HCT116 (cell line): ENCODE measurements around the gene RBBP8NL. TPM values are rescaled to one million over a fixed set of nuclear protein-coding genes. Genes with fewer than 3 reads are reported as not detected.

Experiments used
- CBX3 ChIP-seq: IDR thresholded peaks from 2 replicates; pipeline ENCODE4 v1.6.1; 2012; ENCODE audit warnings: low read depth
- CEBPB ChIP-seq: IDR thresholded peaks from 2 replicates; pipeline ENCODE4 v1.6.1; 2012; ENCODE audit warnings: low read depth
- ELF1 ChIP-seq: IDR thresholded peaks from 2 replicates; pipeline ENCODE4 v1.6.1; 2012; ENCODE audit warnings: low read depth, borderline replicate concordance
- EZH2 ChIP-seq: fragments of 200-600 bp; sonication (generic); IDR thresholded peaks from 2 replicates; pipeline ENCODE4 v1.6.1; 2017; ENCODE audit warnings: antibody characterized with exemption, mixed run types
- EZH2phosphoT487 ChIP-seq: fragments of 200-600 bp; IDR thresholded peaks from 2 replicates; pipeline ENCODE4 v1.6.1; 2018; ENCODE audit warnings: antibody characterized with exemption, borderline replicate concordance
- JUND ChIP-seq: IDR thresholded peaks from 2 replicates; pipeline ENCODE4 v1.6.1; 2012
- SIN3A ChIP-seq: IDR thresholded peaks from 2 replicates; pipeline ENCODE4 v1.6.1; 2012; ENCODE audit warnings: low read depth
- YY1 ChIP-seq: IDR thresholded peaks from 2 replicates; pipeline ENCODE4 v1.6.1; 2011; ENCODE audit warnings: low read length, low read depth, moderate library complexity, mild to moderate bottlenecking; ENCODE audit not compliant: insufficient replicate concordance; ENCODE audit errors: extremely low read depth
- ZNF274 ChIP-seq: fragments of 200-500 bp; sonication (Bioruptor generic); IDR thresholded peaks from 2 replicates; pipeline ENCODE4 v1.6.1; 2014; ENCODE audit warnings: mild to moderate bottlenecking, low read depth, low read length, inconsistent platforms
- total RNA-seq: library from RNA; stranded (reverse); gene quantifications from one replicate; pipeline ENCODE4 v1.2.1, GENCODE V29; 2021; ENCODE audit not compliant: unreplicated experiment
- TF ChIP-seq, protein P1 (sequence below): IDR thresholded peaks from 2 replicates; pipeline ENCODE4 v1.6.1; 2012; ENCODE audit warnings: low read depth
- TF ChIP-seq, protein P2 (sequence below): IDR thresholded peaks from 2 replicates; pipeline ENCODE4 v1.6.1; 2011; ENCODE audit warnings: mild to moderate bottlenecking, low read length, moderate library complexity; ENCODE audit not compliant: insufficient replicate concordance; ENCODE audit errors: extremely low read depth
- TF ChIP-seq, protein P3 (sequence below): IDR thresholded peaks from 2 replicates; pipeline ENCODE4 v1.6.1; 2012

The RBBP8NL gene
- total RNA-seq, 1 experiment from 2014 or later, result 0.59 TPM

DNA sequence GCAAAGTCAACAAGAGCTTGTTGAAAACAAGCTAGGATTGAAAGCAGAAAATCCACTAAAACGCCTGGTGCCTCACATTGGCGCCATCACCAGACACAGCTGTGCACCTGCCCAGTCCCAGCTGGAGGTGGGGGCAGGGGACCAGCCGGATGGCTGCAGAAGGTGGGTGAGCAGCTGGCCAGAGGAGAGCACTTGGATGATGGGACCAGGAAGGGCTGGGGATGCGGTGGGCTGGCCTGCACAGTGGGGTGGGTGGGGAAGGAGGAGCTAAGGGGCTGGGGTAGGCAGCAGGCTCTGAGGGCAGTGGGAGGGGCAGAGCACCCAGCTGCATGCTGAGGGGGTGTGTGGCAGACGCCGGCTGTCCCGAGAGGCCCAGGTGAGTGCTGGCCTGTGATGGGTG, 27.3 kb downstream of the RBBP8NL start (continued):
- TF ChIP-seq, protein P1, sequence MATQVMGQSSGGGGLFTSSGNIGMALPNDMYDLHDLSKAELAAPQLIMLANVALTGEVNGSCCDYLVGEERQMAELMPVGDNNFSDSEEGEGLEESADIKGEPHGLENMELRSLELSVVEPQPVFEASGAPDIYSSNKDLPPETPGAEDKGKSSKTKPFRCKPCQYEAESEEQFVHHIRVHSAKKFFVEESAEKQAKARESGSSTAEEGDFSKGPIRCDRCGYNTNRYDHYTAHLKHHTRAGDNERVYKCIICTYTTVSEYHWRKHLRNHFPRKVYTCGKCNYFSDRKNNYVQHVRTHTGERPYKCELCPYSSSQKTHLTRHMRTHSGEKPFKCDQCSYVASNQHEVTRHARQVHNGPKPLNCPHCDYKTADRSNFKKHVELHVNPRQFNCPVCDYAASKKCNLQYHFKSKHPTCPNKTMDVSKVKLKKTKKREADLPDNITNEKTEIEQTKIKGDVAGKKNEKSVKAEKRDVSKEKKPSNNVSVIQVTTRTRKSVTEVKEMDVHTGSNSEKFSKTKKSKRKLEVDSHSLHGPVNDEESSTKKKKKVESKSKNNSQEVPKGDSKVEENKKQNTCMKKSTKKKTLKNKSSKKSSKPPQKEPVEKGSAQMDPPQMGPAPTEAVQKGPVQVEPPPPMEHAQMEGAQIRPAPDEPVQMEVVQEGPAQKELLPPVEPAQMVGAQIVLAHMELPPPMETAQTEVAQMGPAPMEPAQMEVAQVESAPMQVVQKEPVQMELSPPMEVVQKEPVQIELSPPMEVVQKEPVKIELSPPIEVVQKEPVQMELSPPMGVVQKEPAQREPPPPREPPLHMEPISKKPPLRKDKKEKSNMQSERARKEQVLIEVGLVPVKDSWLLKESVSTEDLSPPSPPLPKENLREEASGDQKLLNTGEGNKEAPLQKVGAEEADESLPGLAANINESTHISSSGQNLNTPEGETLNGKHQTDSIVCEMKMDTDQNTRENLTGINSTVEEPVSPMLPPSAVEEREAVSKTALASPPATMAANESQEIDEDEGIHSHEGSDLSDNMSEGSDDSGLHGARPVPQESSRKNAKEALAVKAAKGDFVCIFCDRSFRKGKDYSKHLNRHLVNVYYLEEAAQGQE, result no peak
- TF ChIP-seq, protein P2, sequence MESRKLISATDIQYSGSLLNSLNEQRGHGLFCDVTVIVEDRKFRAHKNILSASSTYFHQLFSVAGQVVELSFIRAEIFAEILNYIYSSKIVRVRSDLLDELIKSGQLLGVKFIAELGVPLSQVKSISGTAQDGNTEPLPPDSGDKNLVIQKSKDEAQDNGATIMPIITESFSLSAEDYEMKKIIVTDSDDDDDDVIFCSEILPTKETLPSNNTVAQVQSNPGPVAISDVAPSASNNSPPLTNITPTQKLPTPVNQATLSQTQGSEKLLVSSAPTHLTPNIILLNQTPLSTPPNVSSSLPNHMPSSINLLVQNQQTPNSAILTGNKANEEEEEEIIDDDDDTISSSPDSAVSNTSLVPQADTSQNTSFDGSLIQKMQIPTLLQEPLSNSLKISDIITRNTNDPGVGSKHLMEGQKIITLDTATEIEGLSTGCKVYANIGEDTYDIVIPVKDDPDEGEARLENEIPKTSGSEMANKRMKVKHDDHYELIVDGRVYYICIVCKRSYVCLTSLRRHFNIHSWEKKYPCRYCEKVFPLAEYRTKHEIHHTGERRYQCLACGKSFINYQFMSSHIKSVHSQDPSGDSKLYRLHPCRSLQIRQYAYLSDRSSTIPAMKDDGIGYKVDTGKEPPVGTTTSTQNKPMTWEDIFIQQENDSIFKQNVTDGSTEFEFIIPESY, result no peak
- TF ChIP-seq SIN3A, result no peak
- TF ChIP-seq JUND, result no peak
- no peak for TF ChIP-seq ZNF274
- no peak for TF ChIP-seq ELF1
- TF ChIP-seq EZH2, result no peak
- TF ChIP-seq, protein P3, sequence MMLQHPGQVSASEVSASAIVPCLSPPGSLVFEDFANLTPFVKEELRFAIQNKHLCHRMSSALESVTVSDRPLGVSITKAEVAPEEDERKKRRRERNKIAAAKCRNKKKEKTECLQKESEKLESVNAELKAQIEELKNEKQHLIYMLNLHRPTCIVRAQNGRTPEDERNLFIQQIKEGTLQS, result no peak
- TF ChIP-seq CEBPB, result no peak
- TF ChIP-seq CBX3, result no peak
- TF ChIP-seq EZH2phosphoT487, result no peak
- TF ChIP-seq YY1, result no peak
